HepG2 (cell line): ENCODE measurements around the gene PPP1R12C. TPM values are rescaled to one million over a fixed set of nuclear protein-coding genes. Genes with fewer than 3 reads are reported as not detected.

ENCODE experiments used
- CENPX ChIP-seq: sonication (generic); formaldehyde crosslinking; IDR thresholded peaks from 2 replicates; pipeline ENCODE4 v1.9.0; 2021; ENCODE audit warnings: mild to moderate bottlenecking, missing genetic modification reagents, moderate library complexity
- DRAP1 ChIP-seq: IDR thresholded peaks from 2 replicates; pipeline ENCODE4 v1.6.1; 2016; ENCODE audit warnings: missing genetic modification reagents, missing compliant biosample characterization
- FOSL1 ChIP-seq: sonication (generic); formaldehyde crosslinking; IDR thresholded peaks from 2 replicates; pipeline ENCODE4 v1.9.0; 2021; ENCODE audit warnings: missing genetic modification reagents, borderline replicate concordance
- FOXM1 ChIP-seq: sonication (generic); formaldehyde crosslinking; IDR thresholded peaks from 2 replicates; pipeline ENCODE4 v1.5.0; 2020; ENCODE audit warnings: missing genetic modification reagents
- GLI4 ChIP-seq: sonication (generic); formaldehyde crosslinking; IDR thresholded peaks from 2 replicates; pipeline ENCODE4 v1.5.1; 2020; ENCODE audit warnings: missing genetic modification reagents, mild to moderate bottlenecking, moderate library complexity, borderline replicate concordance
- HDAC2 ChIP-seq: sonication (generic); formaldehyde crosslinking; IDR thresholded peaks from 2 replicates; pipeline ENCODE4 v1.4.0; 2020; ENCODE audit warnings: missing genetic modification reagents
- HOXA3 ChIP-seq: sonication (generic); formaldehyde crosslinking; IDR thresholded peaks from 2 replicates; pipeline ENCODE4 v1.5.0; 2020; ENCODE audit warnings: missing genetic modification reagents
- KAT8 ChIP-seq: IDR thresholded peaks from 2 replicates; pipeline ENCODE4 v1.6.1; 2016; ENCODE audit warnings: missing genetic modification reagents, missing compliant biosample characterization
- KDM2A ChIP-seq: sonication (generic); formaldehyde crosslinking; IDR thresholded peaks from 2 replicates; pipeline ENCODE4 v1.4.0; 2020; ENCODE audit warnings: low read depth, missing genetic modification reagents, borderline replicate concordance
- KLF12 ChIP-seq: sonication (generic); formaldehyde crosslinking; IDR thresholded peaks from 2 replicates; pipeline ENCODE4 v1.4.0; 2020; ENCODE audit warnings: missing genetic modification reagents, borderline replicate concordance
- MTERF4 ChIP-seq: sonication (generic); formaldehyde crosslinking; IDR thresholded peaks from 2 replicates; pipeline ENCODE4 v1.8.0; 2023; ENCODE audit warnings: mild to moderate bottlenecking, missing genetic modification reagents
- NBN ChIP-seq: fragments of 450-650 bp; conservative IDR thresholded peaks from 2 replicates; pipeline ENCODE4 v1.6.1; 2017
- PATZ1 ChIP-seq: sonication (generic); formaldehyde crosslinking; IDR thresholded peaks from 2 replicates; pipeline ENCODE4 v1.4.0; 2020; ENCODE audit warnings: missing genetic modification reagents
- POLR2AphosphoS5 ChIP-seq: IDR thresholded peaks from 2 replicates; pipeline ENCODE4 v1.6.1; 2012; ENCODE audit warnings: low read depth, low read length
- SRY ChIP-seq: sonication (generic); formaldehyde crosslinking; IDR thresholded peaks from 2 replicates; pipeline ENCODE4 v1.8.0; 2022; ENCODE audit warnings: mild to moderate bottlenecking, missing genetic modification reagents
- STAG1 ChIP-seq: sonication (generic); formaldehyde crosslinking; IDR thresholded peaks from 2 replicates; pipeline ENCODE4 v1.4.0; 2020; ENCODE audit warnings: missing genetic modification reagents
- U2AF1 ChIP-seq: fragments of 200-400 bp; formaldehyde crosslinking; optimal IDR thresholded peaks from 2 replicates; pipeline ENCODE3; 2017; ENCODE audit warnings: mild to moderate bottlenecking, low read depth, low read length
- ZBTB2 ChIP-seq: sonication (generic); formaldehyde crosslinking; IDR thresholded peaks from 2 replicates; pipeline ENCODE4 v1.8.0; 2022; ENCODE audit warnings: low read depth, missing genetic modification reagents
- ZNF253 ChIP-seq: sonication (generic); formaldehyde crosslinking; IDR thresholded peaks from 2 replicates; pipeline ENCODE4 v1.8.0; 2022; ENCODE audit warnings: mild to moderate bottlenecking, missing genetic modification reagents, borderline replicate concordance
- ZNF275 ChIP-seq: sonication (generic); formaldehyde crosslinking; IDR thresholded peaks from 2 replicates; pipeline ENCODE4 v1.8.0; 2022; ENCODE audit warnings: missing genetic modification reagents, mild to moderate bottlenecking, inconsistent platforms, borderline replicate concordance
- ZNF350 ChIP-seq: sonication (generic); formaldehyde crosslinking; IDR thresholded peaks from 2 replicates; pipeline ENCODE4 v1.4.0; 2020; ENCODE audit warnings: mild to moderate bottlenecking, low read depth, missing genetic modification reagents, borderline replicate concordance
- ZNF720 ChIP-seq: sonication (generic); formaldehyde crosslinking; IDR thresholded peaks from 2 replicates; pipeline ENCODE4 v1.4.0; 2020; ENCODE audit warnings: missing genetic modification reagents
- ZSCAN22 ChIP-seq: sonication (generic); formaldehyde crosslinking; IDR thresholded peaks from 2 replicates; pipeline ENCODE4 v1.4.0; 2020; ENCODE audit warnings: mild to moderate bottlenecking, missing genetic modification reagents
- polyA plus RNA-seq, 8 experiments: library from polyadenylated mRNA; depleted of rRNA in 3 of 8; stranded (reverse) in 7 of 8; unstranded in 1 of 8; fragments of >200 nt; fragmentation: Illumina TruSeq in 4 of 8; extraction: Trizol in 4 of 8; gene quantifications; 2 replicates each; pipeline versions ENCODE4 v1.2.1 to v1.2.3, GENCODE V29; 2011 to 2016; ENCODE audit warnings: low read depth in 4 of 8, missing spikeins in 1 of 8, mixed read lengths in 1 of 8; ENCODE audit not compliant: insufficient read depth in 1 of 8
- total RNA-seq, 5 experiments: library from RNA; depleted of rRNA; stranded (reverse); fragments of >200 nt; fragmentation: Illumina TruSeq; extraction: Trizol; gene quantifications; 2 replicates each; pipeline ENCODE4 v1.2.3, GENCODE V29; 2016; ENCODE audit warnings: low read depth in 1 of 5

The PPP1R12C gene
- total and polyA plus RNA-seq, 2 of the 13 experiments (the other 11 are each of a cell fraction or from before 2014, with no cell fraction given): 29.7 to 30.3 TPM

- peak; percentile 60 for TF ChIP-seq POLR2AphosphoS5
- no peak for TF ChIP-seq FOXM1 (CRISPR knock-in tag)
- no peak for TF ChIP-seq ZBTB2 (CRISPR knock-in tag)
- TF ChIP-seq PATZ1 (CRISPR knock-in tag): no peak
- 0 out of 2 replicates have a peak, but pooled peaks have one; percentile 43 for TF ChIP-seq ZNF275 (CRISPR knock-in tag)
- TF ChIP-seq ZNF350 (CRISPR knock-in tag): no peak
- 0 out of 2 replicates have a peak, but pooled peaks have one; percentile 22 for TF ChIP-seq KDM2A (CRISPR knock-in tag)
- TF ChIP-seq CENPX (CRISPR knock-in tag): no peak
- TF ChIP-seq HDAC2 (CRISPR knock-in tag): 0 out of 2 replicates have a peak, but pooled peaks have one; percentile 32
- no peak for TF ChIP-seq STAG1
- 0 out of 2 replicates have a peak, but pooled peaks have one; percentile 22 for TF ChIP-seq KAT8 (CRISPR knock-in tag)
- no peak for TF ChIP-seq ZSCAN22 (CRISPR knock-in tag)
- TF ChIP-seq DRAP1 (CRISPR knock-in tag): peak; percentile 49; the same call in 1 of the 2 replicates
- no peak for TF ChIP-seq ZNF720
- no peak for TF ChIP-seq KLF12 (CRISPR knock-in tag)
- 0 out of 2 replicates have a peak, but pooled peaks have one; percentile 28 for TF ChIP-seq SRY
- TF ChIP-seq U2AF1: no peak
- TF ChIP-seq GLI4 (CRISPR knock-in tag): no peak; the same call in 1 of the 2 replicates
- no peak for TF ChIP-seq FOSL1 (CRISPR knock-in tag)
- TF ChIP-seq HOXA3 (CRISPR knock-in tag): peak; percentile 78
- no peak for TF ChIP-seq ZNF253 (CRISPR knock-in tag)
- TF ChIP-seq NBN: no peak
- no peak for TF ChIP-seq MTERF4 (CRISPR knock-in tag)
Measured at GRCh38 chr19:55062735-55063491, 54.5 kb downstream of the PPP1R12C start, which contains the start of gene RDH13 (continued).
